Progenitor cell of endocrine pancreas (in vitro differentiated cells): Measurements from ENCODE around the gene TBKBP1. TPM values are rescaled to one million over a fixed set of nuclear protein-coding genes. Genes with fewer than 3 reads are reported as not detected.

ENCODE experiments used
- DNase-seq: peaks from one replicate; pipeline ENCODE4 v3.0.0; 2021; ENCODE audit warnings: low spot score; ENCODE audit not compliant: unreplicated experiment
- H3K27ac Mint-ChIP-seq: 2 replicates; pipeline ENCODE4 v1.8.0; 2021; ENCODE audit warnings: mild to moderate bottlenecking, moderate library complexity, mixed read lengths
- H3K27me3 Mint-ChIP-seq: 2 replicates; pipeline ENCODE4 v1.8.0; 2021; ENCODE audit warnings: mixed read lengths
- H3K36me3 Mint-ChIP-seq: 2 replicates; pipeline ENCODE4 v1.8.0; 2022; ENCODE audit warnings: mixed read lengths; ENCODE audit not compliant: insufficient read depth
- H3K4me1 Mint-ChIP-seq: 2 replicates; pipeline ENCODE4 v1.8.0; 2021; ENCODE audit warnings: low read depth, mixed read lengths
- H3K4me3 Mint-ChIP-seq: 2 replicates; pipeline ENCODE4 v1.8.0; 2021; ENCODE audit warnings: low read depth, mild to moderate bottlenecking, moderate library complexity, mixed read lengths
- H3K9me3 Mint-ChIP-seq: 2 replicates; pipeline ENCODE4 v1.8.0; 2021; ENCODE audit warnings: low read depth, mixed read lengths
- CTCF ChIP-seq: fragments of 200-600 bp; sonication (generic); IDR thresholded peaks from one replicate; pipeline ENCODE4 v1.5.0; 2021; ENCODE audit warnings: antibody characterized with exemption, mild to moderate bottlenecking; ENCODE audit not compliant: unreplicated experiment
- total RNA-seq: library from RNA; stranded (reverse); gene quantifications from 2 replicates; pipeline ENCODE4 v1.2.1, GENCODE V29; 2021

The TBKBP1 gene
- total RNA-seq, 1 donor from 2014 or later = 21.7 TPM

- Mint-ChIP-seq H3K4me1 (no peaks in the 10 kb centered on the region), H3K36me3 (no peaks in the 10 kb centered on the region), H3K4me3 (no peak overlapping the region), H3K27me3 (peaks cover 82% of the 10 kb centered on the region), H3K27ac (no peak overlapping the region), H3K9me3 (no peaks in the 10 kb centered on the region)
- TF ChIP-seq CTCF = no peak
- no peak for DNase-seq
Measured at GRCh38 chr17:47727704-47728036, 33.7 kb downstream of the TBKBP1 start.

GRCh38 chr17:47728214-47728877 is 34.4 kb downstream of the TBKBP1 start:
- H3K9me3 Mint-ChIP-seq = no peaks in the 10 kb centered on the region
- TF ChIP-seq CTCF = no peak
- H3K27ac Mint-ChIP-seq = no peak overlapping the region
- peaks cover 79% of the 10 kb centered on the region for H3K27me3 Mint-ChIP-seq
- no peaks in the 10 kb centered on the region for H3K36me3 Mint-ChIP-seq
- H3K4me1 Mint-ChIP-seq = peaks cover 1% of the 10 kb centered on the region
- no peak for DNase-seq
- no peak overlapping the region for H3K4me3 Mint-ChIP-seq

- TF ChIP-seq CTCF = no peak
- DNase-seq = no peak
- H3K4me1 Mint-ChIP-seq = peaks cover 3% of the 10 kb centered on the region
- H3K27me3 Mint-ChIP-seq = peaks cover 78% of the 10 kb centered on the region
- no peak overlapping the region for H3K4me3 Mint-ChIP-seq
- no peak overlapping the region for H3K27ac Mint-ChIP-seq
- H3K9me3 Mint-ChIP-seq = no peaks in the 10 kb centered on the region
- H3K36me3 Mint-ChIP-seq = no peaks in the 10 kb centered on the region
Measured at GRCh38 chr17:47729476-47729875, 35.5 kb downstream of the TBKBP1 start.

GRCh38 chr17:47730681-47731080 is 36.7 kb downstream of the TBKBP1 start:
- H3K27me3 Mint-ChIP-seq = peaks cover 83% of the 10 kb centered on the region

GRCh38 chr17:47731396-47731795 is 37.4 kb downstream of the TBKBP1 start:
- H3K4me3 Mint-ChIP-seq = no peak overlapping the region
- DNase-seq = no peak
- no peak overlapping the region for H3K27ac Mint-ChIP-seq
- H3K27me3 Mint-ChIP-seq = peaks cover 83% of the 10 kb centered on the region
- no peaks in the 10 kb centered on the region for H3K36me3 Mint-ChIP-seq
- no peak for TF ChIP-seq CTCF
- peaks cover 3% of the 10 kb centered on the region for H3K4me1 Mint-ChIP-seq
- H3K9me3 Mint-ChIP-seq = no peaks in the 10 kb centered on the region

More at GRCh38 chr17:47730681-47731080, 36.7 kb downstream of the TBKBP1 start:
- no peak for TF ChIP-seq CTCF
- Mint-ChIP-seq H3K27ac (peak overlapping the region; percentile 33), H3K9me3 (no peaks in the 10 kb centered on the region), H3K36me3 (no peaks in the 10 kb centered on the region), H3K4me3 (no peak overlapping the region), H3K4me1 (peaks cover 3% of the 10 kb centered on the region)
- no peak for DNase-seq
